Ovary (tissue), 3 donors: ENCODE measurements around the gene ACTL7A.

ENCODE experiments used
- CTCF ChIP-seq, 3 donors: fragments of 450-650 bp in 2 of 3; fragments of 200-600 bp in 1 of 3; IDR thresholded peaks; one replicate each; pipeline versions ENCODE4 v1.5.1 to v1.8.0; 2016 to 2022; ENCODE audit warnings: antibody characterized with exemption in 3 of 3, mild to moderate bottlenecking in 1 of 3
- EP300 ChIP-seq: sonication (generic); formaldehyde crosslinking; IDR thresholded peaks from one replicate; pipeline ENCODE4 v1.6.1; 2017; ENCODE audit warnings: antibody characterized with exemption
- donor health status: DM: no; HTN: no; CAD: no.

GRCh38 chr9:108877524-108877923 is 15.5 kb downstream of the ACTL7A start:
- TF ChIP-seq CTCF (IDR thresholded peaks at IDR 0.05) (no peak), EP300 (no peak)
